Measurements from ENCODE around the gene MEX3C.

Gene MEX3C

DNA sequence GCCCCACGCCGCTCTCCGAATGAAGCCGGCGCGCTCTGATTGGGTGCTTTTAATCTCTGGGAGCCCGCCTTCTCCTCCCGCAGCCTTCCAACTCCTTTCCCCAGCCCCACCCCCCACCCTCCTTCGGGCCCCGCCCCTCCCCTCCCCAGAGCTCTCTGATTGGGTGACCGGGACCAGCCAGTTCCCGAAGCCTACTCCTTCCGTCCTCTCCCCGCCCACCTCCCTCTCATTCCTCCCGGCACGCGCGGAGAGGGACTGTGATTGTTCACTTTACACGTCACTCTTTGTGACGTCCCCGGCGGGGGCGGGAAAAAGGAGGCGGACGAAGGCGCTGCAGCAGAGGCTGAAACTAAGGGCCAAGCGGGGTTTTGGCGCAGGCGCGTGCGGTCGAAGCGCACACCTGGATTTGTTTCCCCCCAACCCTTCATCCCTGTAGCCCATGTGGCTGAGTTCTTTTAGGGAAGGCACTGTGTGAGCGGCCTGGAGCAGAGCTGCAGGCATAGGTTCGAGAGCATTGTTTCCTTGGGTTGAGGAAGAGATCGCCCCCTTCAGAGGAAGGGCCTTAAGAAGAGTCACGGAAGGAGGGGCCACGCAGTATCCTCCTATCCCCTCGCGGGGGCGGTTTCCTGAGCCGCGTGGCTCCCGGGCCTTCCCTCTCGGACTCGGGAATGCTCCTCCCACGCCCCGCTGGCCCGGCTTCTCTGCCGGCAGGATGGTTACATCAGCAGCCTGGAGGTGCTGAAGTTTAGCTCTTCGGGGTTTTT lies at the start of gene MEX3C:
Gene MEX3C (minus strand): TSS at position 21 of the 764 bp plus-strand sequence. CDS start 361 bp downstream, outside the sequence.
- DNase-seq: peak; percentile 100

DNA sequence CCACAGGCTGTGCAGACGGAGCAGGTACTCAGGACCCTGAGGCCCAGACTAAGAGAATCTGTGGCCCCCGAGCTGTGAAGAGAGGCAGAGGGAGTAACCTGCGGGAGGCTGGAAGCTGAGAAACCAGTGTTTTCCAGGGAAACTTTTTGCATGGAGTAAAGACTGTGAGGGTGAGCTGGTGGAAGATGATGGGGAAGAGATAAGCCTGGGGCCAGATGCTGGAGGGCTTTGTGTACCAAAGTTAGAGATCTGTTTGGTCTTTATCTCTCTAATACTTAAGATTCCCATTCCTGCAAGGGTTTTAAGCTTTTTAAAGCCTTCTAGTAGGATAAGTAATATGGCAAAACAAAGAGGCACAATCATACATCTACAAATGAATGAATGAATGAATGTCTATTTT lies 43.7 kb upstream of the MEX3C start:
- no peak for DNase-seq

DNA sequence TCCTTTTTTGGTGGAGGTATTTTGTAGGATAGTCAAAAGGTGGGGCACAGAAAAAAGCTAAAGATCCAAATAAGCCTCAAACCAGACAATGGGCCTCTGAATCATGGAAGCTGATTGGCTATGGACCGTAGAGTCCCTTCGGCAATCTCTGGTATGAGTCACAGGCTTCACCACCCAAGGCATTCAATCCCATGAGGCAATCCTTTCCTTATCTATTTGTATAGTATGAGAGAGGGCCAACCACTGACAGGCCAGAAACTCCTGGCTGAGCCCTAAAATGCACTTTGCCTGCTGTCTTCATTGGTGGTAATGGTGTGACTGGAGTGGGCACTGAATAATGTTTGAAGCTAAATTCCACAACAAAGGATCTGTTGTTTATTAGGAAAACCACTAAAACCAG lies 38.7 kb upstream of the MEX3C start:
- peak; percentile 27 for DNase-seq

DNA sequence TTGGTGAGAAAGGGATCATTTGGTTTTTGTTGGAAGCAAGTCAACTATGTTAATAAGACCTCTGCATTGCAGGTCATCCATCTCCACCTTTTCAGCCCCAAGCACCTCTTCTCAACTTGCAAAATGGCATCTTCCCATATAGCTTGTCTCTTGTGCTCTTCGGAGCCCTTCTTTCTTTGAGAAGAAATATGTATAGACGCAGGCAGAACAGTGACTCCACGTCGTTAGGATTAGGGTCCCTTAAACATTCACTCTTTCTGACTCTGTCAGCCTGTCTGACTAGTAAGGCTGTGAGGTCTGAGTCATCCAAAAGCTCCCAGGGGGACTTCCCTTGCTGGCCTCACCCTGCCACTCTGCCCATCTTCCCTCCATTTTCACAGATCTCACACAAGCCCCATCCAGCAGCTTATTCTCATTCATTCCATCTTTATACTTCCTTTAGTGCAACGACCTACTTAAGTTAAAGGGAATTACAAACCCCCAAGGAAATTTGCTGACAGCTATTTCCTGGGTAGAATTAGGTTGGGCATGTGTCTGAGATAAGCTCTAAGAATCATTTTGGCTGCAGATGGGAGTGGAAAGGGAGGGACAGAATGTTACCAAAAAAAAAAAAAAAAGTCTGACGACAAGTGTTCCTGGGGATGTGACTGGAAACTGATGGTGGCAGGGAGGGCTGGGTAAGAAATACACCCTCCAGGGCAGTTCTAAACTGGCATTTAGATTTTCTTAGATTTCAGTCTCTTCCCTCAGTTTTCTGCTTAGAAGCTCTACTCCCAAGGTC lies 37.7 kb upstream of the MEX3C start:
- peak; percentile 10 for DNase-seq

DNA sequence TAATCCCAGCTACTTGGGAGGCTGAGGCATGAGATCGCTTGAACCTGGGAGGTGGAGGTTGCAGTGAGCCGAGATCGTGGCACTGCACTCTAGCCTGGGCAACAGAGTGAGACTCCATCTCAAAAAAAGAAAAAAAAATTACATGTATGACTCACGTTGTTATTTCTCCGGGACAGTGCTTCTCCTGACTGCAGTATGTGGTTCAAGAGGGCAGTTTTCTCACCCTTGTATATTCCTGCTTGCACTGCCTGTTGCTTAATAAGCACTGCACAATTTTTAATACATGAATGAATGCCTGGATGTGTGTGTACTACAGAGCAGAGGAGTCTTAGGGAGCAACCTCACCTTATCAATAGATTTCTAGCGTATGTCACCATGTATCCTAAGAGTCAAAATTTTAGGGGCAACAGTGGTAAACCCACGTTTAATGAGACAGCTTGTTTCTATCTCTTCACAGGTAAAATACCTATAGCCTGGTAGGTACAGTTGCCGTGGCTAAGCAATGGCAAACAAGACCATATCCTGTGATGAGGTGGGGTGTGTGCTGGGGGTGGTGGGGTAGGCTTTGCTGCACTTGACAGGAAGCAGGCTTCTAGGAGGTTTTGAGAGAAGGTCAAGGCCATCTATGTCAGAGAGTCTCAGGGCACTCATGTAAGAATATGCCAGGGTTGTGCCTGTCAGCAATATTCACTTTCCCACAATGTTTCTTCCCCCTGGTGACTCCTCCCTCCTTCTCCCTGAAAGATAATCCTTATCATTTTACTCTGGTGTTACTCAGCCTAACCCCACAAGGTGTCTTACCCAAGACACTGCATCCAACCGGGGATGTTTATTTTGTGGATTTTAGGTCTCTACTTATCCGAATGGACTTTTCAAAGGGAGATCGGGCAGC lies 36.9 kb upstream of the MEX3C start:
- no peak for DNase-seq

DNA sequence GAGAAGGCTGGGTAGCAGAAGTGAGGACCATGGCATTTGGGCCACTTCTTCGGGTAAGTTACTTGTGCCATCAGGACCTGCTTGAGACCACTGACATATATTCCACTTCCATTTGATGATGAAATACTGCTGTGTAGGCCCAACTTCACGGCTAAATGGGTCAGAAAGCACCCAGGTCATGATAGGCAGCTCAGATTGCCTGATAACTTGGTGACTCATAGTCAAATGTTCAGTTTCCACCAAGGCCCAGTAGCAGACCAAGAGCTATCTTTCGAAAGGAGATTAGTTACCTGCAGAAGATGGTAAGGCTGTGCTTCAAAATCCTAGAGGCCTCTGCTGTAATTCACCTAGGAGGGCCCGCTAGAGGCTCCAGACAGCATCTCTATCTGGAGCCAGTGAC lies 31.8 kb upstream of the MEX3C start:
- DNase-seq: no peak

DNA sequence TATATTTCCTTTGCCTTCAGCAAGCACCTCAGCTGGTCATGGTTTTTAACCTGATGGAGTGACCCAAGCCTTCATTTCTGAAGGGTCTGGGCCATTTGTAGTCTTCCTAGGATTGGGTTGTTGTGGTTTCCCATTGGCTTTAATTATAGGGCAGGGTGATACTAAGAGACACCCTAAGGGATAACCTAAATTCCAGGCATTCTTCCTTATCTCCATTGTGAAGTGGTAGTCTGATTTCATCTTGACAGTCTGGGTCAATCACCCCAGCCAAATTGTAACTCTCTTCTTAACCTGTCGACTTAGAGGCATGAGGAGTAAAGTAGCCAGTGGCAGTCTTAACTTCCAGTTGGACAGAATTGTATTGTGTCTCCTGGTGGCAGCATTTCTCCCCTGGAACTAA lies 30.2 kb upstream of the MEX3C start:
- no peak for DNase-seq

DNA sequence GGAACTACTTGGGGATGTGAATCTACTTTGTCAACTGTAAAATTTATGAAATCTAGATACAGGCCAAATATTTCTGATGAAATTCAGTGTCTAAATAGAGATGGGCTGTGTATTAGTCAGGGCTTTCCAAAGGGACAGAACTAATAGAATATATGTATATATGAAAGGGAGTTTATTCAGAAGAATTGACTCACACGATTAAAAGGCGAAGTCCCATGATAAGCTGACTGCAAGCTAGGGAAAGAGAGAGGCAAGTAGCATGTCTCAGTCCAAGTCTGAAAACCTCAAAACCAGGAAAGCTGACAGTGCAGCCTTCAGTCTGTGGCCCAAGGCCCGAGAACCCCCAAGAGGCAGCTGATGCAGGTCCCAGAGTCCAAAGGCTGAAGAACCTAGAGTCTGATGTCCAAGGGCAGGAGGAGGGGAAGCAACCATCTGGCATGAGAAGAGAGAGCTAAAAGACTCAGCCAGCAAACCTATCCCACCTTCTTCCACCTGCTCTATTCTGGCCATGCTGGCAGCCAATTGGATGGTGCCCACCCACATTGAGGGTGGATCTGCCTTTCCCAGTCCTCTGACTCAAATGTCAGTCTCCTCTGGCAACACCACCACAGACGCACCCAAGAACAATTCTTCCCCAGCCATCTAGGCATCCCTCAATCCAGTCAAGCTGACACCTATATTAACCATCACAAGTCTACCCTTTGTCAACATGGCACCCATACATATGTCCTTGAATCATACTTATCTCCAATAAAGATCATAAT lies 29.3 kb upstream of the MEX3C start:
- DNase-seq: no peak

DNA sequence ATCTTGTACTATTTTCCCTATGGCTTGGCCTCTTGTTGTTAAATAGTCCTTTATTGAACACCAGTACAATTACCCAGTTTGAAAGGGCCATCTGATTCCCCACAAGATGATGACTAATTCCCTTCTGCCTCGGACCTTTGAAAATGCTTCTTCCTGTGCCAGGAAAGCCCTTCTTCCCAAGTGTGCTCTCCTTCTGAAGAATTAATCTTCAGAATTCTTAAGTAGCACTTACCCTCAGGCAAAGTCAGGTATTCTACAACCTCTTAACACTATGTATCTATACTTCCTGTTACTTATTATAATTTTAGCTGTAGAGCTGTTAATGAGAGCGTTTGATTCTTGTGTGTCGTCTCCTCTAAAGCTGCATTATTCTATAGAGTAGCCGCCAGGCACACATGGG lies 28.6 kb upstream of the MEX3C start:
- DNase-seq: no peak

DNA sequence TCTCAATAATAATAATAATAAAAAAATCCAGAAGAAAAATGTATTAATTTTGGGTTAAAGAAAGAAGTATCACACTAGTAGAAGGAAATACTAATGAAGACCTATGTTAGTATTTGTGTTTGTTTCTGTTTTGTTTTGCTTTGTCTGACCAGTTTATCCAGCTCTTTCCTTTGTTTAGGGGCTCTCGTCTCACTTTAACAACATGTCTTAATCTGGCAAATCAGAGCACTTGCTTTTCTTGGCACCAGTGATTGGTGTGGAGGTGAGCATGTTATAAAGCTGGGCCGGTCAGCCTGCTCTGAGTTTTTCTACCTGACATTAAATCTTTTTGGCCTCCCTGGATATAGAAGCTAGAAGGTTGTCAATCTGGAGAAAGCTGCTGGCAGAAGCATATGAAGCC lies 15.1 kb upstream of the MEX3C start:
- no peak for DNase-seq

DNA sequence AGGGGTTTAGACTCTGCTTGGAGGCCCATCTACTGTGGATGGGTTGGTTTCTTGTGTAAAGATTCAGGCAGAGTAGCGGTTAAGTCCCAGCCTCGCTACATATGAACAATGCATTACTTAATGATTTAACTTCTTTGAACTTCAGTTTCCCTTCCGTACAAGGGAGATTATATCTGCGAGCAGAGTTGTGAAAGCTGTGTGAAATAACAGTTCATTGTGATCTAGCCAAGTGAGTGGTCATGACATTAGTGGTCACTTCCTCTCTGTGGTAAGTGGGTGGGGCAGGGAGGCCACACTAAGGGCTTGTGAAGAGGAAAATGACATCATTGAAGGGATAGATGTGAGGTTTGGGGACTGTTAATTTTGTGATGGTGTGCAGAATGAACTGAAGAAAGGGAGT lies 14.1 kb upstream of the MEX3C start:
- DNase-seq: peak; percentile 88

DNA sequence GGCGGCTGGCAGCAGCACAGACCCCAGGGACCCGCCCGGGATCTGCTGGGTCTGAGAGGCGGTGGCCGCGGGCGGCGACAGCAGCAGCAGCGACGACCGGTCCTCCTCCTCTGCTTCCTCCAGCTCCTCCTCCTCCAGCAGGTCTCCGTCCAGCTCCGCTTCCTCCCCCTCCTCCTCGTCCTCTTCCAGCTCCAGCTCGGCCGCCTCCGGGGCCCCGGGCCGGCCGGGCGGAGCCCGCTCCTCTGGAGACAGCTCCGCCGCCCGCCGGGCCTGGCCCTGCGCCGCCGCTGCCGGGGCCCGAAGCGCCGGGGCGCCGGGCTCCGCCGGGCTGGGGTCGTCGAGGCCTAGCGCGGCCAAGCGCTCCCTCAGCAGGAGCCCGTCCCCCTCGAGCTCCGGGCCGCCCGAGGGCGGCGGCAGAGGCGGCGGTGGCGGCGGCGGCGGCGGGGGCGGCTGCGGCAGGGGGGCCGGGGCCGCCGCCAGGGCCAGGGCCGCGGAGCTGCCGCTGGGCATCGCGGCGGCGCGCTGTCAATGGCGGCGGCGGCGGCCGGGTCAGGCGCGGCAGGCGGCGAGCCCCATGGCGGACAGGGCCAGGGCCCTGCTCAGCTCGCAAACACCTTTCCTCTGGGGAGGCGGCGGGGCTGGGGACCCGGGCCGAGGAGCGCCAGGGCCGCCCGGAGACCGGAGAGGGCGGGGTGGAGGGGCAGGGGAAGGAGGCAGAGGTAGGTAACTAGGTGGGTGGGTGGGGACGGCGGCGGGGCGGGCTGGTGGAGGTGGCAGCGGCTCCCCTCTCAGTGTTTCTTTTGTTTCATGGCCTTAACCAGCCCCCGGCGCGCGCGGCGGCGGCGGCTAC lies 445 bp downstream of the MEX3C start:
- DNase-seq: peak; percentile 66

DNA sequence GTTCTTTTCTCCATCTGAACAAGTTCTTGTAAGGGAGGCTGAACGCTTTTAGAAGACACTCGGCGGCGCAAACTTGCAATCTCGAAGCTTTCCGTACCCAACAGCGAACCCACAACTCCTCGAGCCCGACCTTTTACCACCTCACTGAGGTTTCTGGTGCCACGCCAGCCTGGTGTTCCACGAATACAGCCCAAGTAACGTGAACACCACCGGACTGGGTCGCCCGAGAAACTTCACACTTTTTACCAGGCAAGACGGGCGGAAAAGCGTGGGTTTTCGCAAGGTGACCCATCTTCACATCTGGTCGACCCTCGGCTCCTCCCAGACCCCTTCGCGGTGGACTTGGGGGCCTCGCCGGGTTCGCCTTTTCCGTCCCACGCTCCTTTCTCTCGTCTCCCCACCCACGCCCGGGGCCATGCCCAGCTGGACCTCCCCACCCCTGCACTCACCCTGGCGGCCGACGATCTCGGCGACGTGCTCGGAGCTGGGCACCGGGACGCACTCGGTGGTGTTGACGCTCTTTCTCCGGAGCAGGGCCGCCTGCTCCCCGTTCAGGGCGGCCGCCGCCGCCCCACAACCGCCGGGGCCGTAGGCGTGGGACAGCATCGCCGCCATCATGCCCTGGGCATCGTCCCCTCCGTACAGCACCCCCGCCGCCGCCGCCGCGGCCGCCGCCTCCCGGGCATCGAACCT lies 1.2 kb downstream of the MEX3C start:
- peak; percentile 50 for DNase-seq

DNA sequence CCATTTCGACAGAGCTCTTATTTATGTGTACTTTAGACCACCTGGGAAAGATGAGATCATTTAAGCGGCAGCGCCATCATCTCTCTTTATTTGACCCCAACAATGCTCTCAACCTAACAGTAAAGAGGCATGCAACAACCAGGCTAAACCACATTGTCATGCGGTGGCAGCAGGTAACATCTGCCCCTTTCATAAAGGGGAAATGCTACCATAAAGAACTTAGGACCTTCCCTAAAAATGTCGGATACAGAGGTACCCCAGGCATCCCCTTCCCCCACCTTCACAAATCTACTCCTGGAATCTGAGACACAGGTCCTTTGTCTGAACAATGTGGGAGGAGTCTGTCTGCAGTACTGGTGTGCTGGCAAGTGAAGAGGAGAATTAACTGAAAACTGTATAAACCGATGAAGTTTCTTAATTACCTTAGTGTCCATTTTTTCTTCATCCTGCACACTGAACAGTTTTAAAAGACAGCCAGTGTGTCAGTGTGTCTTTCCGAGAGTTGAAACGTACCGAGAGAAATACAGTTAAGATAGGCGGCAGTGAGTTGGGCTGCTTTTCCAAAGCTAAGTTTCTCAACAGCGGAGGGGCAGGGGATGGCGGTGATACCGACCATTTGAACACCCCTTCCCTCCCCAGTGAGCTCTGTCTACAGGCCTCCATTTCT lies 1.9 kb downstream of the MEX3C start:
- peak; percentile 73 for DNase-seq

DNA sequence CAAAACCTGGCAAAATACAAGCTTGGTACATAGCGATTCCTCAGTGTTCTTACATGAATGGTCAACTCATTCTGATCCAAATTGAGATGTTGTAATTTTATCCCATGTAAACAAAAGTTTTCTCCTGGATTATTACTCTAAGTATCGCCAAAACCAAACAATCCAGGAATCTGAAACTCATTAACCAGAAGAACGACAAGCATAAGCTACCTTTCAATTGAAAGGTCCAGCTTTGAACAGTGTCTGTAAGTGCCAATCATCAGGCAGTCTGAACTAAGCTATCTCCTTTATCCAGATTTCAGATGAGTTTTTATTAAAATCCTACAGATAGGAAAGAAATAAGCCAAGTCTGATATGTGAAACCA lies 2.4 kb downstream of the MEX3C start:
- no peak for DNase-seq

DNA sequence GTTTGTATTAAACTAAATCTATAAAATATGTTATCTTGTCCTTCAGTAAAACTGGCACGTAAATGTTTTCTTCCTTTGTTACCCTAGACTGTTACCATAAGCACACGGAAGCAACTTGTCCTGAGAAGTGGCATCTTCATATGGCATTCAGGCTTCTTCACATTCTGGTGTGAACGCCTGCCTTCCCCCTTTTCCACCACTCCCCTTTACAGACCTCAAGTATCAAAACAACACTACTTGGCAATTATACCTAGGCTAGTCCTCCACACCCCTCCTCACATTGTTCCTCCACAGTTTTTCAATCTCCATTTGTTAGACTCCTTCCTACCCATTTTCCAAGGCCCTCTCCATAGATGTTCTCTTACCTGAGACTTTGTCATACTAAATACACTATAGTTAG lies 2.9 kb downstream of the MEX3C start:
- DNase-seq: peak; percentile 31

DNA sequence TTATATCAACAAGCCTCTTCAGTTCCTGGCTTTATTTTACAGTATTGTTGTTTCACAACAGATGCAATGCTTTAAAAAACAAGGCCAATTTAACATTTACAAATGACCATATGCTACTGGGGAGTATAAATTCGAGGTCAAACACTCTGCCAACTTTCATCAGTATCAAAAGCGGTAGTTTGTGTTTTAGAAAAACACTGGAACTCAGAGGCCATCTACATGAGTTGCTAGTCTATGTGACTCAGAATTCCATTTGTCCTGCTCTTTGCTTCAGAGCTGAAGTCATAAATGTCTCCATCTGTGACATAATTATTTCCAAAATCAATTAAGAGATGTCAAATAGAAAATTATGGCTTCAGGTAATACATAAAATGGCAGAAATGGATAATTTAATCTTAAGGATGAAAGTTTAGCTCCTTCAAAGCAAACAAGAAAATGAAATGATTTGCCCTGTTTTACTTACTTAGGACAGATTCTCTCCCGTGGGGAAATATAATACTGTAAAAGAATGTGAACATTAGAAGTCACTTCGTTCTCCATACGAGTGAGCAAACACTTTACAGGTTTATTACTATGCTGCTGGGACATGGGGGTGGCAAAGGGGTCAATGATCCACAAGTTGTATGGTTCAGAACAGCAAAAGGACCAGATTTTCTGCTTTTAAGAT lies 3.7 kb downstream of the MEX3C start:
- DNase-seq: no peak

DNA sequence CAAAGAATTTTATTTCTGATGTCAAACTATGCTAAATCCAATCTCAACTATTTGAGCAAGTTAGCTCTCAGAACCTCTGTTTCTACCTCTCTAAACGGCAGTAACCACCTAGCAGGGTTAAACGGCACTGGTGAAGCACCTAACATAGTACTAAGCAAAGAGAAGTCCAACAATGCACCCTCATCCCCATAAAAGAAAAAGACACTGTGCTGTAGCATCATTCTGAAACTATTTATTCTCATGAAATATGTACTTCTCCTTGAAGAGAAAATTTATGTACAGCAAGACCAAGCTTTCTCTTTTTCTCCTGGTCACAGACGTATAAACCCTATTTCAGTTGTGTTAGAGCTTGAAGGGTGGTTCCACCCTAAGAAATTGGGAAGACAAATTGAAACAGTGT lies 4.8 kb downstream of the MEX3C start:
- no peak for DNase-seq

DNA sequence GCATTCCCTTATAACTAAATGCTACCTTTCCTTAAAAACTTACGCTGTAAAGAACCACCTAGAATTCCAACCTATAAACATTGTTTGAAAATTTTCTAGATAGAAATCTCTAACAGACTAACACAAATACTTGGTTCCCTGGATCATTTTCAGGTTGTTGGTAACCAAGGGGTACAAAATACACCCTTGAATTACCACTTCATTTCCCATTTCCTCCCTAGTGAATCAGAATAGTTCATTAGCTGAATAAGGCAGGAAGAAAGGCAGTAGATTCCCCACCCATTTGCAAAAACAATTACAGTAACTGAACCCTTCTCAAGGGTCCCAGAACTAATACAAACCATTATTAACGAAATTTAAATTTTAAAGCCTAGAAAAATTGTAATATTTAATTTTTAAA lies 5.5 kb downstream of the MEX3C start:
- no peak for DNase-seq

Measured in hematopoietic multipotent progenitor cell treated with erythropoietin and hydrocortisone succinate and interleukin-3 and kit ligand, for 6 days (in vitro differentiated cells).